HT1080 (cell line): ENCODE measurements around the gene CEP350. TPM values are rescaled to one million over a fixed set of nuclear protein-coding genes. Genes with fewer than 3 reads are reported as not detected.
A peak's percentile ranks its signal among the peaks of the same experiment; 100 is the strongest.
"Not testable (repeated sequence)": the region's sequence is repeated elsewhere in the genome, so short reads cannot be mapped to it uniquely, and the experiment has no call there.

Experiments
- DNase-seq: peaks from one replicate; pipeline ENCODE4 v3.0.0-alpha.2; 2015; ENCODE audit warnings: low read depth
- total RNA-seq: library from RNA; depleted of rRNA; stranded (reverse); fragments of >200 nt; shearing (Covaris generic); gene quantifications from 2 replicates; pipeline ENCODE4 v1.2.3, GENCODE V29; 2014

Gene CEP350
- total RNA-seq, 1 experiment from 2014 or later = 23.4 TPM

GRCh38 chr1:180114396-180114945 lies 159.9 kb downstream of the CEP350 start:
- no peak for DNase-seq

DNA sequence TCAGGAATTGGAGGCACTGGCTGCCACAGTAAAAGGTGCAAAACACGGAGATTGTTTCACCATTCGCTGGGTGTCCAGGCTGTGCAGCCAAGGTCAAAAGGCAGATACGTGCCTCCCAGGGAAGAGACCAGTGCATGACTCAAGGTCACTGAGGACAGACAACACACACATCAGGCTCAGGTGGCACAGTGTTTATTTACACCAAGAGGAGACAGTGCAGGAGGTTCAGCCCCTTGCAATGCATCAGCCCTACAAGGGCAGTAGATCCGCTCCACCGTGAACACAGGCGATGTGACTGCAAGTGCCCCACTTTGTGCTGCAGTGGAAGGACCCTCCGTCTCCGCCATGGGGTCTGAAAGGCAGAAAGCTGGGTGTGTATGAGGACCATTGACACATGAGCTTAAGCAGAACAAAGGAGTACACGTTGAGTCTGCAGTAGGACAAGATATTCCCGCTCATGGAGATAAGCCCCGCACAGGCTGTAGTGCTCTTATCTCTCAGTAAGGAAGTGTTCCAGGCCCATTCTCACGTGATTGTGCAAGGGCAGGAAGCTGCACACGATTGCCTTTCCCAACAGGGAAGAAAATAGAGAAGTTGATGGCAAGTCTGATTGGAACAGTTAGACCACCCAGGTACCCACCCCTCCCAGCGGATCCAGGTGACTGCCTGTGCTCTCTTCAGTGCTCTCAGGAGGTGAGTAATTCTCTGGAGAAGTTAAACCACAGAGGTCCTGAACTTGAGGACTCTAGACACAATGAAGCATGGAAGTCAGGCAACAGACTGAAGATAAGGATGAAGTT lies 162.6 kb downstream of the CEP350 start:
- no peak for DNase-seq

GRCh38 chr1:180117764-180118116 lies 163.1 kb downstream of the CEP350 start:
- peak; percentile 76 for DNase-seq

DNA sequence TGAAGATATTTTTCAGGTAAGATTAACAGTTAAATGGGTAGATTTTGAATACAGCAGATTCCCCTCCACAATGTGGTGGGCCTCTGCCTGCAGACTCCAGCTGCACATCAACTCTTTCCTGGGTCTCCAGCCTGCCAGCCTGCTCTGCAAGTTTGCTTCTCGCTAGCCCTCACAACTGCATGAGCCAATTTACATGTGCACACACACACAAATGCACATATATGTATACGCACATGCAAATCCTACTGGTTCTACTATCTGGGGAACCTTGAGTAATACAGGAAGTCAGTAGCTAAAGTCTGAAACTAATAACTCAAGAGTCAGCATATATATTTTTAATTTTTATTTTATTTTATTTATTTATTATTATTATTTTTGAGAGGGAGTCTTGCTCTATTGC lies 165.2 kb downstream of the CEP350 start:
- DNase-seq = no peak

DNA sequence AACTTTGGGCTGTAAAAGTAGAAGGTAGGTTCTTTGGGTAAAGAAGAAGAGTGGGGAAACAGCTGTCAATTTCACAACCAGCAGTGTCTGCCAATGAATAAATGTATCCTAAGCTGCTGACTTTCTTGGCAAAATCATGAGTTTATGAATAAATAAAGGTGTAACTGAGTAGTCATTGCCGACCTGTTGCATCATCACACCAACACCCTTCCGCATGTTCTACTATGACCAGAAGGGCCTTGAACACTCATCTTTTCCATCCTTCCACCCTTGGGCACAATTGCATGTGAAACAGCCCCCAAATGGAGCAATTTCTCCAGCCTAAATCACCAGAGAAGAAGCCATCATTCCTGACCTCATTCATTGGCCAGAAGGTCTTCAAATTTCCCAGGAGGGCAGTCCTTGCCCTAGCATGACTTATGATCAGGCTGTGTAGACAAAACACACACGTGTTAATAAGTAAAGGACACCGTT lies 168.9 kb downstream of the CEP350 start:
- no peak for DNase-seq

GRCh38 chr1:180130651-180131050 lies 176.0 kb downstream of the CEP350 start:
- DNase-seq = no peak

DNA sequence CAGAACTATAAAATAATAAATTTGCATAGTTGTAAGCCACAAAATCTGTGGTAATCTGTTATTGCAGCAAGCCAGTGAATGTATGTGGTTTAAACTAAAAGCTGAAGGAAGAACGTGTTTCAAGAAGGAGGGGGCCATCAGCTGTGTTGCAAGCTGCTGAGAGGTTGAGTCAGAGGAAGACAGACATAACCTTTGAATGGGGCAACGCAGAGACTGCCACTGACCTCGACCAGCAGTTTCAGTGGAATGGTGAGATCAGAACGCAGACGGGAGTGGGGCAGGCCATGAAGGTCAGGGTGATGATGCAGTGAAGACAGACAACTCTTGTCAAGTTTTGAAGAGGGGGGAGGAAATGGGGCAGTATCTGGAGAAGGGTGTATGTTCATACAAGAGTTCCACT lies 176.9 kb downstream of the CEP350 start:
- peak; percentile 66 for DNase-seq

- no peak for DNase-seq
Measured at GRCh38 chr1:180133193-180133592, 178.6 kb downstream of the CEP350 start.

- not testable (repeated sequence) for DNase-seq
Measured at GRCh38 chr1:180133688-180134087, 179.1 kb downstream of the CEP350 start.

DNA sequence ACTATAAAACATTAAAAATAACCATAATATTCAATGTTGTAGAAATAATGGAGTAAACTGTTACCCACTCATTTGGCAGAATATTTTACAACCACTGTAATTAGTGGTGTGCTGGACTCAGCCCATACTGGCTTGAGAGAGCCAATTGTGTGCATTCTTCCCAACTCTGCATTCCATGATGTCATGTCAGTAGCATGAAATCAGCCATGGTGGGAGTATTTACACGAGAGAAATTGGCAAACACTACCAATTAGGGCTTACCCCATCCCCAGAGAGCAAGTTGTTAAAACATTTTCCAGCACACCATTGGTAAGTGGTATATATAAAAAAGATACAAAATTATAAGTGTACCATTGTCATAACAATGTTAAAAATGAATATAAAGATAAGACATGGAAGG lies 180.9 kb downstream of the CEP350 start:
- DNase-seq = no peak

GRCh38 chr1:180136331-180136967 lies 181.8 kb downstream of the CEP350 start:
- peak; percentile 50 for DNase-seq

GRCh38 chr1:180136968-180137356 lies 182.4 kb downstream of the CEP350 start:
- DNase-seq = no peak

- DNase-seq = no peak
Measured at GRCh38 chr1:180137776-180138175, 183.2 kb downstream of the CEP350 start.

DNA sequence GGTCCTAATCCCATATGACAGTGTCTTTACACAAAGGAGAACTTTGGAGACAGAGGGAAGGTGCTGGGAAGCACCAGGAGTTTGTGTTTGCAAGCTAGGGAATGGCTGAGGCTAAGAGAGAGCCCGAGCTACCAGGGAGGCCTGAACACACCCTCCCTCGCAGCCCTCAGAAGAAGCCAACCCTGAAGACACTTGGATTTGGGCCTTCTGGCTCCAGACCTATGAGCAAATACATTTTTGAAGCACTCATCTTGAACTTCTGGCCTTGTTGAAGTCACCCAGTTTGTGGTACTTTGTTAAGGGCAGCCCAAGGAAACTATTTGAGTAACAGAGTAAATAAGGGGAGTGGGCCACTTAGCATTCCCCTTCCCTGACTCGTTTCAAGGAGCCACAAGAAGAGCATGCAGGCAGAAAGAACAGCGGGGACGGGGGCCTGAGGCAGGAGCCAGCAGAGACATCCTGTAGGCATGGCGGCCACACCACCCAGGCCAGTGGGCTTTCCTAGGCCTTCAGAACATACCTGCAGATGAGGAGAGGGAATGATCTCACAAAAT lies 186.8 kb downstream of the CEP350 start:
- no peak for DNase-seq

DNA sequence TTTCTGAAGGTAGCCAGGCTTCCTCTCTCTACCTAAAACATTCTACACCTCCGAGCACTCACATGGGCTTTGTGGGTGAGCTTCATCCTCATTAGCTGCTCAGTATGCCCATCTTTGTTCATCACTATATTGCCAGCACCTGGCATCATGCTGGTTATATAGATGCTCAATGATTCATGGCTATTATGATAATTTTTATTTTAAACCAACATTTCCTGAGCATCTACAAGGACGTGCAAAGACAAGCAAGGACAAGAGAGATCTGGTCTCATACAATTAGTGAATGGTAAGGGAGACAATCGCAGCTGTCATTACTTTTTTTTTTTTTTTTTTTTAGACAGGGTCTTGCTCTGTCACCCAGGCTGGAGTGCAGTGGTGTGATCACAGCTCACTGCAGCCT lies 188.7 kb downstream of the CEP350 start:
- DNase-seq = no peak

DNA sequence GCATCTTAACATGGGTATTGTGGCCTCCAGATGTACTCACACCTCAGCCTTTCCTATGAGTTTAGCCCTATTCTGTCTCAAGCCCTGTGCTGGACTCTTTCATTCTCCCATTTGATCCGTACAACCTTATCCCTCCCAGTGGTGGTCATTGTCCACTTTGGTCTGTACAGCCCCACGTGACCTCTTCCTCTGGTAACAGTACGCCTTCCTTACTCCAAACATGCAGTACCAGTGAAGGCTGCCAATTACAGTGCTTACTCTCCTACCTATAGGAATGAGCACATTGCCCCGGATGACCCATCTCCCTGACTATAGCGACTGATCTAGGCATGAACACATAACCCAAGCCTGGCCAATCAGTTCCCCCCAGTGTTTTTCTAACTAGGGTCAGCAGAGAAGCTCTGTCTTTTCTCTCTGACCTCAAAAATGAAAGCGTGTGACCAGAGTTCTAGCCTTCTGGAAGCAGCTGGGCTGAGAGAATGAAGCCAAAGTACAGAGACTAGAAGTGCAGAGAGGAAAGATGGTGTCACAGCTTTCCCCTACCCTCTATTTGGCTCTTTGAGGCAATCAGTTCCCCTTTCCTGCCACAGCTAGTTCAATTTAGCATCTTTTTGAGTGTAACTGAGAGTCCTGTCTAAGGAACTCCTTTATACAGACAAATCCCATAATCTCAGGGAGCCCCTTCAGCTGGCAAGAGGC lies 190.2 kb downstream of the CEP350 start:
- DNase-seq = no peak

DNA sequence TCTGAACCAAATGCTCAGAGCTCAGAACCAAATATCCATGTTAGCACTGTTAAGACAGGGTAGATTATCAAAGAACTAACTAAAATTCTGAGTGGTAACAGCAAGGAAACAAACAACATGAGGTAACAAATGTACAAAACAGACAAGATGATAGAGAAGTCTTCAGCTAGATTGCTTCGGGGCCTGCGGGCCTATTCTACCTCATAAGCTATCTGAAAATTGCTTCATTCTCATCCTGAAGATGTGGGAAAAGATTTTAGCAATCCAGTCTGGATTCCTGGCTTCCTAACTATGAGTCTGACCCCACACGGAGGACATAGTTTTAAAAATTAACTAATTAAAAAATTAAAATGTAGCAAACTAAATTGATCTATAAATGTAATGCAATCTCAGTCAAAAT lies 190.8 kb downstream of the CEP350 start:
- no peak for DNase-seq

DNA sequence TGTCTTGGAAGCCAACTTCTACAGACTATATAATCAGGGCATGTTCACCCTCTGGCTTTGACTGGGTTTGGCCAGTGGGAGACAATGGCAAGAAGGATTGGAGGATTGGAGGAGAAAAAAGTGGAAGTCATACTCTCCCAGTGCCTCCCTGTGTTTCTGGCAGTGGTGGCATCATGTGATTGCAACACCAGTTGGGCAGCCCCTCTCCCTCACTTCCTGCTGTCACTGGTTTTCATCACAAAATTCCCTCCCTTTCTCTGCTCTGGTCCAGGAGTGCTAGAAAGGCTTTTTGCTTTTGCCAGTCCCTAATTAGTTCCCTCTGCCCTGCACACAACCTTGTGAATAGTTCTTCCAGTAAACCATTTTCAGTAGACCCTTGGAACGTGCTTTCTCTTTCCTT lies 196.4 kb downstream of the CEP350 start:
- DNase-seq = peak; percentile 74

DNA sequence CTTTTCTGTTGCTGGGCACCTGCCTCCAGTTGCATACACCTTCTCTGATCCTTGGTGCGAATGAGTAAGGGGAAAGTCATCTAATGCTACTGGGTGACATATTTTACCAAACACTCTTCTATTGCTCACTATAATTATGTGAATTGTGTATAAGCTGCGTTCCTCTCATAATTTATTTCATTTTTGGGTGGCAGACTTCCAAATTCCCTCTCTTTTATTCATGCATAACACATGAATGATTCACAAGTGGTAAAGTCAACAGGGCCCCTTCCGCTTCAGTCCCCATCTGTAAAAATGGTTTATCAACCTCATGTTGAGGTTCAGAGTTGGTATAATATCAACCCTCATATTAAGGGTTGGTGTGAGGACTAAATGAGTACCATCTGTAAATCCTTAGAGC lies 196.9 kb downstream of the CEP350 start:
- peak; percentile 86 for DNase-seq

DNA sequence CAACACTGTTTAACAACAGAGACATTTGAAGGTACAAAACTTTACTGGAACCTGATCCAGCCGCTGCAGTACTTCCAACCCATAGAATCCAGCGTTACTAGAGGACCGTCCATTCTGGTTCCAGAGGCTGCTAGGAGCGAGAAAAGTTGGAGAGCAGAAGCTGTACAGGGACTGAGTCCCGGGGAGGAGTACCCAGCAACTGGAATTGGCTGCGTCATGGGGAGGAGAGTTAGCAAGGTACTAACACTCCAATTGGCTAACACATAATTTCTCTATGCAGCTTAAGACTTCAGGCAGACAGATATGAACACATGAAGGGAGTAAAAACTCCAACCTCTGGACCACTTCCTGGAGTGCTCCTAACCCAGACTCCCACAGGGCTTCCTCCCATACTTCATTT lies 198.0 kb downstream of the CEP350 start:
- DNase-seq = no peak

DNA sequence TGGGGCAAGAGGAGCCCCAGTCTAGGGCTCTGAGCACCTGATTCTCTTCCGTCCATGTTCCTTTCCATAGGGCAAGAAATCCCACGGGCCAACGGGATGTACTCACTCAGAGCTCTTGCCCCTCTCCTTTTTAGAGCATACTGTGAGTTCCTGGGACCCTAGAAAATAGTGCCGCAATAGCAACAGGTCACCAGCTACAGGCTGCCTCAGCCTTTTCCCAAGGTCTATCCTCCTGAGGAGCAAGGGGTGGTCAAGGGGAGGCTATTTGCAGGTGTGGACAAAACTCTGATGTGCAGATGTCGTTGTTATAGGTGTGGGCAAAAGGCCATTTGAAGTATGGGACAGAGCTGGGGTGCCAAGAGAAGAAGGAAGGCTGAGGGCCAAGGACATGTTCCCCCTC lies 198.4 kb downstream of the CEP350 start:
- DNase-seq = no peak

DNA sequence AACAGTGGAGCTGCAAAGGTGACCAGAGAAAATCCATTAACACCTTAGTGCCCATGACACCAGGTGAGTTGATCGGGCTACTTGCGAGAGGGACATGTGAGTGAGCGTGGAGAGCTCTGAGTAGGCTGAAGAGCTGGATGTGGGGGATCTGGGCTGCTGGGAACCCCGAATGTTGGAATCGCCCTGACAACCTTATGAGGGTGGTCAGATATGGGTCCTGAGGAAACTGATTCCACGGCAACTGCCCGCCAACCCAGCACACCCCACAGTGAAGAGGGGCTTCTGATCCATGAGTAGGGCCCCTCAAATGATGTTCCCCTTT lies 199.4 kb downstream of the CEP350 start:
- DNase-seq = no peak
